Nephron (organoid): Measurements from ENCODE around the gene BABAM1.
"Not testable (repeated sequence)": the region's sequence is repeated elsewhere in the genome, so short reads cannot be mapped to it uniquely, and the experiment has no call there.

ENCODE experiments used
- H3K27ac Mint-ChIP-seq, 3 experiments: 2 replicates each; pipeline ENCODE4 v1.8.0; 2020; ENCODE audit warnings: mixed read lengths in 3 of 3, mild to moderate bottlenecking in 2 of 3, moderate library complexity in 1 of 3
- H3K27me3 Mint-ChIP-seq: 2 replicates; pipeline ENCODE4 v1.8.0; 2021; ENCODE audit warnings: low read depth, mild to moderate bottlenecking, moderate library complexity, mixed read lengths
- H3K36me3 Mint-ChIP-seq: 2 replicates; pipeline ENCODE4 v1.8.0; 2020; ENCODE audit warnings: low read depth, mixed read lengths
- H3K4me1 Mint-ChIP-seq: 2 replicates; pipeline ENCODE4 v1.8.0; 2020; ENCODE audit warnings: mixed read lengths
- H3K4me3 Mint-ChIP-seq, 3 experiments: 2 replicates each; pipeline ENCODE4 v1.8.0; 2020; ENCODE audit warnings: mild to moderate bottlenecking in 3 of 3, mixed read lengths in 3 of 3, moderate library complexity in 2 of 3
- H3K9me3 Mint-ChIP-seq: 2 replicates; pipeline ENCODE4 v1.8.0; 2020; ENCODE audit warnings: mixed read lengths
- TF ChIP-seq, protein P1 (sequence below), 3 experiments: fragments of 200-600 bp; sonication (generic); IDR thresholded peaks; one replicate each; pipeline ENCODE4 v1.5.0; 2021; ENCODE audit warnings: antibody characterized with exemption in 3 of 3; ENCODE audit not compliant: unreplicated experiment in 3 of 3

The BABAM1 gene

DNA sequence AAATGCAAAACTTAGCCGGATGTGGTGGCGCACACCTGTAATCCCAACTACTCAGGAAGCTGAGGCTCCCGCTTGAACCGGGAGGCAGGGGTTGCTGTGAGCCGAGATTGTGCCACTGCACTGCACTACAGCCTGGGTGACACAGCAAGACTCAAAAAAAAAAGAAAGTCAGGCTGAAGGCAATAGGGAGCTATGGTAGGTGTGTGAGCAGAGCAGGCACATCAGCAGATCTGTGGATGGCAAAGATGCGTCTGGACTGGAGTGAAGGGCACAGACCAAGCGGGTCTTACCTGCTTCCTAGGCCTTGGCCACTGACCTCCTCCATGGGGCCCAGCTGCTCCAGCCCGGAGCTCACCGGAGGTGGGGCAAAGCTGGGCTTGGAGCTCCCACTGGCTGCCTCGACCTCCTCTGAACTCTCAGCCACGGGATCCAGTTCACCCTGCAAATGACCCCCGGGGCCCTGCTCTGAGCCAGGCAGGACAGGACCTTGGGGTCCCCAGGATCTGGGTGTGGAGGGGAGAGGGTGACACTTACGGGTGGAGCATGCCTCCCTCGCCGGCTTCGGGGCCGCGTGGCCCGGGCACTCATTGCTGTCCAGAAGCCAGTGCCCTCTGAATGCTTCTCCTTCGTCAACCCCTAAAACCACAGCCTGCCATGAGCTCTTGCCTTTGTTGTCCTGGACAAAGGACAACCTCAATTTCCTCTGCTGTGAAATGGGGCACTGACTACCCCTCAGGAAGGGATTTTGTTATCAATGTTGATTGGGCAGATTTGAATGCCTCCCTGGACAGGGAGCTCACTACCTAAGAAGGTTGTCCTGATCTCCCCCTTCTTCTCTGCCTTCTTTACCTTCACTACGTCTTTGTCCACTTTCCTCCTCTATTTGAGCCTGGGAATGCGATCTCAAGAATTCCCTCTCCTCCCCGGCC, 3.3 kb upstream of the BABAM1 start:
- TF ChIP-seq, protein P1, sequence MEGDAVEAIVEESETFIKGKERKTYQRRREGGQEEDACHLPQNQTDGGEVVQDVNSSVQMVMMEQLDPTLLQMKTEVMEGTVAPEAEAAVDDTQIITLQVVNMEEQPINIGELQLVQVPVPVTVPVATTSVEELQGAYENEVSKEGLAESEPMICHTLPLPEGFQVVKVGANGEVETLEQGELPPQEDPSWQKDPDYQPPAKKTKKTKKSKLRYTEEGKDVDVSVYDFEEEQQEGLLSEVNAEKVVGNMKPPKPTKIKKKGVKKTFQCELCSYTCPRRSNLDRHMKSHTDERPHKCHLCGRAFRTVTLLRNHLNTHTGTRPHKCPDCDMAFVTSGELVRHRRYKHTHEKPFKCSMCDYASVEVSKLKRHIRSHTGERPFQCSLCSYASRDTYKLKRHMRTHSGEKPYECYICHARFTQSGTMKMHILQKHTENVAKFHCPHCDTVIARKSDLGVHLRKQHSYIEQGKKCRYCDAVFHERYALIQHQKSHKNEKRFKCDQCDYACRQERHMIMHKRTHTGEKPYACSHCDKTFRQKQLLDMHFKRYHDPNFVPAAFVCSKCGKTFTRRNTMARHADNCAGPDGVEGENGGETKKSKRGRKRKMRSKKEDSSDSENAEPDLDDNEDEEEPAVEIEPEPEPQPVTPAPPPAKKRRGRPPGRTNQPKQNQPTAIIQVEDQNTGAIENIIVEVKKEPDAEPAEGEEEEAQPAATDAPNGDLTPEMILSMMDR (IDR thresholded peaks at IDR 0.05; ENCODE audit: unreplicated experiment in 3 of 3), result no peak

DNA sequence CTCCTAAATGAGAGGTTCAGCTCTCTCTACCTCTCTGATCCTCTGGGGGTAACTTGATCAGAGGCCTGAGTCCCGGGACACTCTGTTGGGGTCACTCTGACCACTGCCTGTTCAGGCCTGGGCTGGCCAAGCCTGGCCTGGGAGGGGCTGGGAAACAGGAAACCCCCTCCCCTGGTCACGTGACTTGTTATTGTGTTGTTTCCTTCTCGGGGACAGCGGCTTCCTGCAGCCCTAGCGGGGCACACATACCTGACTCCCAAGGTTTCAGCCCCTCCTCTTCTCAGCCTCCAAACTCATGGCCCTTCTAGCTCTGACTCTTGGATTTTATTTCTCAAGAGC, 2.6 kb upstream of the BABAM1 start, which contains the start of gene USHBP1:
USHBP1 (minus strand) TSS at position 105 of the 339 bp plus-strand sequence. CDS start 446 bp downstream, outside the sequence.
- H3K4me3 Mint-ChIP-seq, result peak within 1 kb of the TSS in 1 of 3 experiments; percentile 52
- TF ChIP-seq, protein P1 (IDR thresholded peaks at IDR 0.05; ENCODE audit: unreplicated experiment in 3 of 3), result no peak
- H3K27ac Mint-ChIP-seq, result peak within 1 kb of the TSS; percentile 43 to 69 (median 49)
- peaks cover 7% of the 10 kb centered on the region for H3K36me3 Mint-ChIP-seq
- peaks cover 14% of the 10 kb centered on the region for H3K4me1 Mint-ChIP-seq
- no peaks in the 10 kb centered on the region for H3K27me3 Mint-ChIP-seq
- H3K9me3 Mint-ChIP-seq, result no peaks in the 10 kb centered on the region

More for the DNA sequence above, 3.3 kb upstream of the BABAM1 start:
- no peaks in the 10 kb centered on the region for H3K27me3 Mint-ChIP-seq
- H3K4me1 Mint-ChIP-seq, result peaks cover 14% of the 10 kb centered on the region
- H3K4me3 Mint-ChIP-seq, result peak overlapping the region in 1 of 3 experiments; percentile 52
- H3K27ac Mint-ChIP-seq, result peak overlapping the region; percentile 43 to 69 (median 49)
- H3K36me3 Mint-ChIP-seq, result peaks cover 7% of the 10 kb centered on the region
- no peaks in the 10 kb centered on the region for H3K9me3 Mint-ChIP-seq

DNA sequence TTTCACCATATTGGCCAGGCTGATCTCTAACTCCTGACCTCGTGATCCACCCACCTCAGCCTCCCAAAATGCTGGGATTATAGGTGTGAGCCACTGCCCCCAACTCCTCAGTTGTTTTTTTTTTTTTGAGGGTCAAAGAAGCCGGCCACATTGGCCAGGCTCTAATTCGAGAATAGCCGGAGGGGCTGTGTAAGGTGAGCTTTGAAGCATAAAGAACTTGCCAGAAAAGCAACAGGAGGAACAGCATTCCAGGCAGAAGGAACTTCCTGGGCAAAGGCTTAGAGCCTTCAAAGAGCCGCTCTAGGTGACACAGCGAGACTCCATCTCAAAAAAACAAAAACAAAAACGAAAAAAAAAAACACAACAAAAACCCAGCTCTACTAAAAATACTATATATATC, 1.2 kb upstream of the BABAM1 start:
- peaks cover 13% of the 10 kb centered on the region for H3K36me3 Mint-ChIP-seq
- H3K27me3 Mint-ChIP-seq, result no peaks in the 10 kb centered on the region
- H3K4me3 Mint-ChIP-seq, result no peak overlapping the region
- H3K27ac Mint-ChIP-seq, result no peak overlapping the region
- TF ChIP-seq, protein P1 (IDR thresholded peaks at IDR 0.05; ENCODE audit: unreplicated experiment in 3 of 3), result no peak
- peaks cover 14% of the 10 kb centered on the region for H3K4me1 Mint-ChIP-seq
- H3K9me3 Mint-ChIP-seq, result no peaks in the 10 kb centered on the region

DNA sequence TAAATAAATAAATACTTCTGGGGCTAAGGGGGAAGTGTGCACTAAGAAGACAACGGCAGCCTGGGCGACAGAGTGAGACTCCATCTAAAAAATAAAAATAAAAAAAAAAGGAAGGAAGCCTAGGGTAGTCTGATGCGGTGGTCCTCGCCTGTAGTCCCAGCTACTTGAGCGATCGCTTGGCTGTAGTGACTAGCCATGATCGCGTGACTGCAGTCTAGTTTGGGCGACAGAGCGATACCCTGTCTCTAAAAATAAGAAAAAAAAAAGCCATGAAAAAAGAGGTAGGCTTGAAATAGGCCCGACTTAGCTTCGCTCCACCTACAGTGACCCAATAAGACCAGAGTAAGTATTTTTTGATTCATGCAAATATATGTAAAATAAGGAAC, 661 bp upstream of the BABAM1 start:
- H3K4me3 Mint-ChIP-seq, result peak overlapping the region; percentile 84 to 86 (median 85)
- H3K27me3 Mint-ChIP-seq, result no peaks in the 10 kb centered on the region
- H3K36me3 Mint-ChIP-seq, result peaks cover 18% of the 10 kb centered on the region
- H3K9me3 Mint-ChIP-seq, result no peaks in the 10 kb centered on the region
- TF ChIP-seq, protein P1 (IDR thresholded peaks at IDR 0.05; ENCODE audit: unreplicated experiment in 3 of 3), result no peak
- peak overlapping the region; percentile 15 to 74 (median 61) for H3K27ac Mint-ChIP-seq
- peaks cover 14% of the 10 kb centered on the region for H3K4me1 Mint-ChIP-seq

DNA sequence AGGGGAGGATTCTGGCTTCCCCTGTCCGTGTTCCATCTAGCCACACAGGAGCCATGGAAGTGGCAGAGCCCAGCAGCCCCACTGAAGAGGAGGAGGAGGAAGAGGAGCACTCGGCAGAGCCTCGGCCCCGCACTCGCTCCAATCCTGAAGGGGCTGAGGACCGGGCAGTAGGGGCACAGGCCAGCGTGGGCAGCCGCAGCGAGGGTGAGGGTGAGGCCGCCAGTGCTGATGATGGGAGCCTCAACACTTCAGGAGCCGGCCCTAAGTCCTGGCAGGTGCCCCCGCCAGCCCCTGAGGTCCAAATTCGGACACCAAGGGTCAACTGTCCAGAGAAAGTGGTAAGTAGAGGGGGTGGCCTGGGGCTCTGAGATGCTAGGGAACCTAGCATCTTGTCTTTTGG, 1.5 kb downstream of the BABAM1 start:
- Mint-ChIP-seq H3K36me3 (peaks cover 21% of the 10 kb centered on the region), H3K27ac (no peak overlapping the region), H3K27me3 (no peaks in the 10 kb centered on the region), H3K4me3 (peak overlapping the region; percentile 69 to 86 (median 85)), H3K9me3 (no peaks in the 10 kb centered on the region), H3K4me1 (peaks cover 14% of the 10 kb centered on the region)
- TF ChIP-seq, protein P1 (IDR thresholded peaks at IDR 0.05; ENCODE audit: unreplicated experiment in 3 of 3), result no peak

DNA sequence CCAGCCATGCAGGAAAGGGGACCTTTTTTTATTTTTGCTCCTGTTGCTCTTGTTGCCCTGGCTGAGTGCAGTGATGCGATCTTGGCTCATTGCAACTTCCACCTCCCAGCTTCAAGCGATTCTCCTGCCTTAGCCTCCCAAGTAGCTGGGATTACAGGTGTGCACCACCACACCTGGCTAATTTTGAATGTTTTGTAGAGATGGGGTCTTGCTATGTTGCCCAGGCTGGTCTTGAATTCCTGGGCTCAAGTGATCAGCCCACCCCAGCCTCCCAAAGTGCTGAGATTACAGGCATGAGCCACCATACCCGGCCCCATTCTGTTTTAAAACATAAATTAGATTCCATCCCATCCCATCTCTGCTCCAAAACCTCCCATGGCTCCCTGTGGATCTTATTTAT, 7.6 kb downstream of the BABAM1 start:
- H3K9me3 Mint-ChIP-seq, result not testable (repeated sequence)

More for the DNA sequence above, 7.6 kb downstream of the BABAM1 start:
- H3K36me3 Mint-ChIP-seq, result peaks cover 54% of the 10 kb centered on the region
- not testable (repeated sequence) for H3K27ac Mint-ChIP-seq, H3K4me3 Mint-ChIP-seq, H3K27me3 Mint-ChIP-seq, H3K4me1 Mint-ChIP-seq
